HUDEP-2 (cell line): ENCODE data around the gene MAMSTR.
A peak's percentile ranks its signal among the peaks of the same experiment; 100 is the strongest.

Experiments used
- DNase-seq, 76 experiments: peaks; one replicate each; lab custom pipeline; 2025; ENCODE audit not compliant: unreplicated experiment in 76 of 76; lab: John Stamatoyannopoulos, UW

The MAMSTR gene

DNA sequence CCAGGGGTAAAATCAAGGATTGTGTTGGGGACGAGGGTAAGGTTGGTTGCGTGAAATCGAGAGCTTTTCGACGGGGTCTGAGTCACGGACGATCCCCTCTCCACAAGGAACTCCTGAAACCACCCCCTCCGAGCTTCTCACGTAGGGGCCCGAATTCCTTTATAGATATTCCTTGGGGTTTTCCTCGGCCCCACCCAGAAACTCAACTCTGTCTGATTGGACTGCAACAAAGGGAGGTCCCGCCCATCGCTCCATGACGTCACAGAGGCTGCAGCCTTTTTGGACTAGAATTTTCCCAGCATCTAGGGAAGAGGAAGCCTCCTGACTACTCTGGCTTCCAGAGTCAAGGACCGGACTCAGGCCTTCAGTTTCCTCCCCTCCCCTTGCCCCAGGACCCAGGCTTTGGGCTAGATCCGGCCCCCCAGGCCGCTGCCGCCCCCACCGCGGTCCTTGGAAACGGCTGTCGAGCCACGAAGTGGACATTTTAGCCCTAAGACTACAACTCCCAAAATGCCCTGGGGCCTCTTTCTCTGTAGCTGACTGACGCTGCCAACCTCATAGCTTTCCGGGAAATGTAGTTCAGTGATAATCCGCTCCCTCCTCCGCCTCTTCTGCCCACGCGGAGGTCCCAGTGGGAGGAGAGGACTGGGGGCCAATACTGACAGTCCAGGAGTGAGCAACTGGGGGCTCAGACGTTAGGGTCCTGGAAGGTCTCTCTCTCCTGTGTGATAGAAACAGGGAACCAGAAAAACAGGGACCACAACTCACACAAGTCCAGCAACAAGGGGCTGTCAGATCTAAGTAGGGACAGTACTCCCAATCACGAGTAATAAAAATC, 27.4 kb upstream of the MAMSTR start, which contains the start of gene IZUMO1:
Gene IZUMO1 (minus strand): TSS at position 172 of the 838 bp plus-strand sequence. CDS start 1,050 bp downstream, outside the sequence.
- peak in 65 of 76 experiments; percentile 27 to 87 (median 72) for DNase-seq

- peak in 1 of 76 experiments; percentile 20 for DNase-seq
These were observed 26.6 kb upstream of the MAMSTR start for GRCh38 chr19:48746110-48746509.

DNA sequence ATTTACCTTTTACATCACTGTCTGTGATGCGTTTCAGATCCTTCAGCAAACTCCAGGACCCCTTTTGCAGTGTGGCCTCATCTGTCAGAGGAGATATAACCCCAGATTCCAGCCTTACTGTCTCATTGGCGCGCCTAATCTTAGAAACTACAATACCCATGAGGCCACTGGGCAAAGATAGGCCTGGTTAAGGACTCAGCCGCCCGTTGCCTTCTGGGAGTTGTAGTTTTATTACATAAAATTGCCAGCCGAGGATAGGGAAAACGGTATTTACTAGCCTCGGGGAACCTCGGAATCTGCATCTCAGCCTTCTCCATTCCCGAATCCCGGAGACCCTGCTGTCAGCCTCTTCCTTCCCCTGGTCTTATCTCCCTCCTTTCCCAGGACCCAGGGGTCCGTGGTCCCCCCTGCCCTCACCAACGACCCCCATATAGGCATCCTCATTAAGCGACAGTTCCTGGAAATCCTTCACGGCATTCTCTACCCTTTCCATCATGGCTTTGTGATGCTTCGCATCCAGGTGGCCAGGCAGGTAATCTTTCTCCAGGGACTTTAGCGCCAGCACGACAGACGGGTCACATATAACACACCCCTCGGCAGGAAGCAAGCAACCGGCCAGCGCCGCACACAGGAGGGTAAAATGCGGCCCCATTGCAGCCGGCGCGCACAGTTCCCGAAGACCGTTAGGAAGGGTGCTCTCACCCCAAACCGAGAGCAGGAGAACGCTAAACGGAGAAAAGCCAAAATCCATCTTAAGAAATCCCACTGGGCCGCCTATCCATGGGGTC, 25.9 kb upstream of the MAMSTR start:
- peak in 63 of 76 experiments; percentile 25 to 81 (median 61) for DNase-seq

GRCh38 chr19:48742096-48742495, 22.6 kb upstream of the MAMSTR start:
- no peak for DNase-seq

GRCh38 chr19:48741129-48741999, 21.8 kb upstream of the MAMSTR start:
- DNase-seq: peak in 73 of 76 experiments; percentile 40 to 99 (median 88)

DNA sequence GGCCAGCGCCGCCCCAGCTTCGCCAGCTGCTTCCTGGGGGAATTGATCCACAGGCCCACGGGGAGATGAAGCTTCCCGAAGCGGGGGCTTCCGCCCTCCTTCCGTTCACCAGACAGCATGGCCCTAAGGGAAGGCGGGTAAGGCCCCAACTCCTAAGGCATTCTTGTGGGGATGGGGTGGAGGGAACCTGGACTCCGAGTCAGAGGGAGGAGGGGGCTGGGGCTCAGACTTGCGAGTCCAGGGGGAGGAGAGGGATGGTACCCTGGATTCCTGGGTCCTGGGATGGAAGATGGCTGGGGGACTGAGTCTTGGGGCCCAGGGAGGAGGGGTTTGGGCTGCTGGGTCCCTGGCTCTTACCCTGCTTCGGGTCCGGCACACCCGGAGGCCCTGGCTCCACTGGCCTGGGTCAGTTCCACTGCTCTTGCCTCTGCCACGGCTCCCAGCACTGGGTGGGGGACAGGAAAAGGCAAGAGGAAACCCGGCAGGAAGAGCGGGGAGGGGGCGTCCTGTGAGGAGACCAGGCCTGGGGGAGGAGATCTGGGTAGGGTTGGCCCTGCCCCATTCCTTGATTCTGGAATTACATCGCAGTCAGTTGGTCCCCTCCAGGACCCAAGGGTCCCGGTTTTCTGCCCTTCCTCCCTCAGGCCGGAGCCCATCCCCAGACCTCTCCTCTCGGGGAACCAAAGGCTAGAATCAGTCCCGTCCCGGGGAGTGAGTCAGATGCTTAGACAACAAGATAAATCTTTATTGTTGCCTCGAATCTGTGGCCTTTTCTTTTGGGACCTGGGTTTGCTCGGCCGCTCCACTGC, 20.8 kb upstream of the MAMSTR start, which contains the start of gene RASIP1:
Gene RASIP1 (minus strand): TSS at position 447 of the 809 bp plus-strand sequence. CDS start 328 bp downstream, at position 119.
- DNase-seq: peak in 8 of 76 experiments; percentile 19 to 41 (median 28)

- peak in 1 of 76 experiments; percentile 23 for DNase-seq
These were observed 20.1 kb upstream of the MAMSTR start for GRCh38 chr19:48739404-48740163.

GRCh38 chr19:48738557-48739403, 19.3 kb upstream of the MAMSTR start:
- DNase-seq: peak in 73 of 76 experiments; percentile 56 to 99 (median 95)

DNA sequence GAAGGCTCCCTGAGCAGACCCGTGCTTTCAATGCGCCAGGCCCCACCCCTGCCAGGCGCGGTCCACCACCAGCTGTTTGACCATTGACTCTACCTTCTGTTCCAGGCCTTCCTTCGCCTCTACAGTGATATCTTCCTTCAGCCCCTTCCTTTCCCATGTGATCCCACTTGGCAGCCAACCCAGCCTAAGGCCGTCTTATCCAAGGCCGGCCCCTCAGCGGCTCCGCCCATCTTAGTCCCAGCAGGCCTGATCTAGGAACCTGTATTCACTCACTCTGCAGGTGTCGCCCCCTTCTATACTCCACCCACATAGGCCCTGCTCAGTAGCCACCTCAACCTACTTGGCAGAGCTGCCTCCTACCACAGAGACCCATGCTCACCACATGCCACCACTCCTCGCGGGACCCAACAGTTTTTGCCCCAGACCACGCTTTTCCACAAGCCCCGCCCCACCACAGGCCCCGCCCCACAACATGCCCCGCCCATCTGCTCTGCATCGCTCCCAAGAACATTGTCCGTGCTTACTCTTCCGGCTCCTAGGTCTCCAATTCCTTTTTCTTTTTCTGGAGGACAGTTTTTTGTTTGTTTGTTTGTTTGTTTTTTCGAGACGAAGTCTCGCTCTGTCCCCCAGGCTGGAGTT, 18.0 kb upstream of the MAMSTR start:
- peak in 23 of 76 experiments; percentile 14 to 52 (median 31) for DNase-seq

DNA sequence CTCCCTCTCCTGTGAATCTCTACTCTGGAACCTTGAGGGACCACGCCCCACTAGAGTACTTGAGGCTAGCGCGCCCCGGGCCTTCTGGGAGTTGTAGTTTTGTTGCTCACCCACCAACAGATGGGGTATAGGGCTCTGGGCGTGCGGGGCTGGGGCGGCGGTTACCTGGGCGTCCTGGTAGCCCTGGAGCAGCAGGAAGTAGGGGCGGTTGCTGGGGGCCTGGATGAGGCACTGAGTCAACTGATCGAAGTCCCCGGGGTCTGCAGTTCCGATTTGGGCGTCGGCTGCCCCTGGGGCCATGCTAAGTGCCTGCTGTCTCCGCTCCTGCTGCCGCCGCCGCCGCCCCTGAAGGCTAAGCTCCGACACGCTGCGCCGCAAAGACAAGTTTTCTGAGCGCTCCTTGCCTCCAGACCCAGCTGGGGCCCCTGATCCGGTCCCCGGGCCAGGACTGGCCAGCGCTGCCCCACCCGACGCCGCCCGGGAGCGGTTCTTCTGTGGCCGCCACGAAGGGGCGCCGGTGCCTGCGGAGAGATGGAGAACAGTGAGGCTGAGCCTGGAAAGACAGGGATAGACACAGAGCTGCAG, 15.6 kb upstream of the MAMSTR start:
- DNase-seq: no peak

GRCh38 chr19:48734625-48735024, 15.1 kb upstream of the MAMSTR start:
- DNase-seq: no peak

GRCh38 chr19:48731452-48731851, 11.9 kb upstream of the MAMSTR start:
- no peak for DNase-seq

- no peak for DNase-seq
These were observed 9.6 kb upstream of the MAMSTR start for GRCh38 chr19:48728911-48729664.

DNA sequence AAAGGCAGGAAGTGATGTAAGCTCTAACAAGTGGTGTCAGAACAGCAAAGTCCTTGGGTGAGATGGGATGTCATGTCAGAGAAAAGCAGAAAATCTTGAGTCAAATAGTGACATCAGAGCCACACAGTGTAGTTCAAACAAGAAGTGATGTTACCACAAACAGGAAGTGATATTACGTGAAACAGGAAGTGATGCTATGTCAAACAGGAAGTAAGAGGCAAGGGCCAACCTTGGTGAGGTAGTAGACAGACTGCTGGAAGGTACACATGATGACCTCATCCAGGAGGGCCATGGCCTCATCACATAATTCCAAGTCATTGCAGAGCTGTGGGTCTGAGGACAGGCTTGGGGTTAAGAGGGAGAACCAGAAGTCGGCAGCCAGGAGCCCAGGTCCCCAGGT, 7.0 kb upstream of the MAMSTR start:
- peak in 1 of 76 experiments; percentile 18 for DNase-seq

- DNase-seq: peak in 28 of 76 experiments; percentile 12 to 70 (median 38)
These were observed 5.5 kb upstream of the MAMSTR start for GRCh38 chr19:48724796-48725753.
